GM18861 (cell line): ENCODE measurements around the gene BMP7.

Experiments
- ATAC-seq: cut with Tn5 transposase; IDR thresholded peaks from one replicate; pipeline ENCODE4 v1.9.1; 2021; ENCODE audit not compliant: unreplicated experiment

The BMP7 gene

DNA sequence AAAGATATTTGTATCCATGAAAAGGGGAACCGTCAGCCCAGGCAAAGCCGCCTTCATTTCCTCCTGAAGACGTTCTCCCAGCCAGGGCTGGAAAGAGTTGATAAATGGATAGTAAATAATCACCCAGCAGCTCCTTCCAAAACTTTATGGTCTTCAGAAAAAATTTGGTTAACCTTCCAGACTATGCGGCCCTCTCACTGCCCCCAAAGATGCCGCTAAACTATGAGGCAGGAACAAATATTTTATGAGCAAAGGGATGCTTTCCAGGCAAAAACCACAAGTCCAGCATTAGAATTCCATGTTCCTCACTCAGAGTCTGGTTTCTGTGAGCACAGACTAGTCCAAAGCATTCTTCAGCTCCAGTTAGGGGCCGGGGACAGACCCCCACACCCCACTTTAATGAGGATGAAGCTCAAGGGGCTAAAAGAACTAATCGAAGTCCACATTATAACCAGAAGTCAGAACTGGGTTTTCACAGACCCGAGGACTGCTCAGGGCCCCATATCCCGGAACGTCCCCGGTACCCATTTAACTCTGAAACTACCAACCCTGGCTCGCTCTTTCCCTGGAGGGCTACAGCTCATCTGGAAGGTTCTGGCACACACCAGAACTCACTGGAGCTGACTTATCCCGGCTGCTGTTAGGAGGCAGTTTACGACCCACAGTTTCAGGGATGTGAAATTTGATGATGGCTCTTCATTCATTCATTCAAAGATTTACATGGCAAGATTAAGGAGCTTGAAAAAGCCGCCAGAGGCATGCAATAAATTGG, 29.4 kb downstream of the BMP7 start:
- no peak for ATAC-seq

DNA sequence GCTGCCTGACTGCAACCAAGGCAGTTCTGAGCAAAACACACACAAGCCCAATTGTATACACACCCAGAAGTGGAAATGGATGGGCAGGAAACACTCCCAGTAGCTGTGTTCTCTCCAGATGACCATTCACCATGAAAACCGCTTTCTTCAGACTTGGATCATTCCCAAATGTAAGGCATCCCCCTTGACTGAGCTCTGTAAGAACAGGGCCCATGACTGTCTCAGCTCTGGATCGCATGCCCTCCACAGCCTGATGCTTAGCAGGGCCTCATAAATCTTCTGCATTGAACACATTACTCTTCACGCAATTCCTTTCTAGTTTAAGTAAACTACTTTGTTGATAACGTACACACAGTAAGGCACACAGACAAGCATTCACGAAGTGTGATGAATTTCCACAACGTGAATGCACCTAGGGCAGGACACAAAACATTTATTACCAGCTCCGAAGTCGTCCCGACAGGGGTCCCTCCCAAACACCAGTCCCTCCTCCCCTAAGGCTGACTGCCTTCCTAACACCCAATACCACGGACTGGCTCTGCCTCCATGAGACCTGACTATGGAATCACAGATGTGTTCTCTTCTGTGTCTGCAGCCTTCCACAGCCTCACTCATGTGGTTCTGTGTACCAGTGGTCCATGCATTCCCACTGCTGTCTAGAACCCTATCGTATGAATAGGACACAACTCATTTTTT, 31.7 kb downstream of the BMP7 start:
- ATAC-seq, result no peak

DNA sequence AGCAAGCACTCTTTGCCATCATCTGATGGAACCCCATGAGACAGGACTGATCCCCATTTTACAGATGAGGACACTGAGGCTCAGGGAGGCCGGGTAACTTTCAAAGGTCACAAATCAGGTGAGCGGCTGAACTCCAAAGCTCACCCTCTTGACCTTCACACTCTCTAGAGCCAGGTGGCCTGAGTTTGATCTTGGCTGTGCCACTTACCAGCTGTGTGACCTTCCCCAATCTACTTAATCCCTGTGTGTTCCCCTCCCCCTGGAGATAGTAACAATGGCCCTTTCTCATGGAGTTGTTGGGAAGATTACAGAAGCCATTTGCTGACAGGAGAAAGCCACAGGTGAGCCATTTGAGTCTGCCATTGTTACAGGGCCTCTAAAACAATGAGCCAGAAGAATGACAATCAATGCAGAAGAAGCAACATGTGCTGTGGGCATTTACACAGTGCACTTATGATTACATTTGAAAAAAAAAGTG, 34.5 kb downstream of the BMP7 start:
- no peak for ATAC-seq

DNA sequence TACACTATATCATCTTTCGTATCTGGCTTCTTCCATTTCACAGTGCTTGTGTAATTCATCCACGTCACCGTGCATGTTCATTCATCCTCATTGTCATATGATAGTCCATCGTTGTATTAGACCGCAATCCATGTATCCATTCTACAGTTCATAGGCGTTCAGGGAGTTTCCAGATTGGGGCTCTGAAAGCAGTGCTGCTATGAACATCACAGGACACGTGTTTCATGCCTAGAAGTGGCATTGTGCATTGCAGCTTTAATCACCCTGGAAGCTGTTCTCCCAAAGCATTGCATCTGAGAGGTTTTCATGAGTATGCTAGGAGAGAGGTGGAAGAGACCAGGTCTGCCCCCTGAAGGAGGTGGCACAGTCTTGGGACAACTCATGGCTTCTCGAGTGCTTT, 35.3 kb downstream of the BMP7 start:
- ATAC-seq, result no peak

DNA sequence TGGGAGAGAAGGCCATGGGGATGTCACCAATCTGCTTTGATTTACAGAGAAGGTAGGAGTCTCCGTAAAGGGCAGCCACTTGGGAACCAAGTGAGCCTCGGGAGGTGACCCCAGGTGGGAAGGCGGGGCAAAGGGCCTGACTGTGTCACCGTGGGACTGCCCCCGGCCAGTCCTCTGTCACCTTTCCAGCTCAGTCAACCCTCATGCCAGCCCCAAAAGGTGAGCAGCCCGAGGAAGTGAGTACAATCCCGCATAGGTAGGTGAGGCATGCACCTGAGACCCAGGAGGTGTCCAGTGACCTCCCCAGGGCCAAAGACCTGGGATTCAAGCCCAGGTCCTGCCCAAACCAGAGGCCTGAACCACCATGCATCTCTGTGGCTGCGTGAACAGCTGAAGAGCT, 36.2 kb downstream of the BMP7 start:
- ATAC-seq, result no peak

DNA sequence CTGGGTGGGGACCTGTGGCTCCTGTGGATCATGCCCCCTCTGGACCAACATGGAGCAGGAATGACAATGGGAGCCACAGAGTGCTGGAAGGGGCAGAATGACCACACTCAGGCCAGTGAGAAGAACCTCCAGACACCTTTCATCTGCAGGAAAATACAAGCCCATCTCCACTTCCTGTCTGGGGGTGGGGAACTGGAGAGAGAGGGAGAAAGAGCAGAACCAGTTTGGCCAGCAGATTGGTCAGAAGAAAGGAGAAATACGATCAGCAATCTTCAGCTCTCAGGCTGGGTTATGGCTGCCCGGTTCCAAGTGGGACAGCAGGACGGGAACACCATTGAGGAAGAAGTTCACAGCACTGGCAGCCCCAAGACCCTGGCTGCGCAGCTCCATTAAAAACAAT, 37.0 kb downstream of the BMP7 start:
- ATAC-seq, result no peak

DNA sequence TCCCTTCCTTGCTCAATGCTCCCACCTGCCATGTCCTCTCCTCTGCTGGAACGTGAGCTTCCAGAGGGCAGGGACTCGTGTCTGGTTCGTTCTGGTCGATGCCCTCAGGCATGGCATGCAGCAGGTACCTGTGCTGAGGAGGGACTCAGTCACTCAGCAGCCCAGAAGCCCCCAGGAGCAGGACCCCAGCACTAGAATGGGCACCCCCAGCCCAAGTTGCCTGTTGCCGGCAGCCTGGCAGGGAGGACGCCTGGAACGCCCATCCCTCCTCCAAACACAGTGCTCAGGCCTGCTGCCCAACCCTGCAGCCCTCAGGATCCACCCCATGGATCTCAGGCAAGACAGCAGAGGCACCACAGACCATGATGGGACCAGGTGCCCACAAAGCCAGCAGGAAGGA, 40.6 kb downstream of the BMP7 start:
- no peak for ATAC-seq

DNA sequence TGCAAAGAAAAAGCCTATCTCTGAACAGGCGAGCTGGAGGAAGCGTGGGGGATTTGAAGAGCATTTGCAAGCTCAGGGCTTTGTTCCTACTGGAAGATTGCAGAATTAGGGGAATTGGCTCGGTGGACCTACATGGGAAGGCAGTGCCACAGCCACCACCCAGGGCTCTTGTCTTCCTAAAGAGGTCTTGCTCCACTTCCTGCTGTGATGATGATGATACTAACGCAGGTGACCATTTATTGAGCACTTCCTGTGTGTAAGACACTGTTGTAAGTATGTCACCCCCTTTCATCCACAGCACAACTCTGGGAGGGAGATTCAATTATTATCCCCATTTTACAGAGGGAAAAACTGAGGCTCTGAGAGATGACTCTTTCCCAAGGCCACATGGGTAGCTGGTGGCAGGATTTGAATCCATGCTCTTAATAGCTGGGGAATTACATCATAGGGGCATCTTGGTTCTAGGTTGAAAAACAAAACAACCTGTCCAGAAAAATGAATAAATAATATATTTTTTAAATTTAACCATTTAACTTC, 41.2 kb downstream of the BMP7 start:
- no peak for ATAC-seq

DNA sequence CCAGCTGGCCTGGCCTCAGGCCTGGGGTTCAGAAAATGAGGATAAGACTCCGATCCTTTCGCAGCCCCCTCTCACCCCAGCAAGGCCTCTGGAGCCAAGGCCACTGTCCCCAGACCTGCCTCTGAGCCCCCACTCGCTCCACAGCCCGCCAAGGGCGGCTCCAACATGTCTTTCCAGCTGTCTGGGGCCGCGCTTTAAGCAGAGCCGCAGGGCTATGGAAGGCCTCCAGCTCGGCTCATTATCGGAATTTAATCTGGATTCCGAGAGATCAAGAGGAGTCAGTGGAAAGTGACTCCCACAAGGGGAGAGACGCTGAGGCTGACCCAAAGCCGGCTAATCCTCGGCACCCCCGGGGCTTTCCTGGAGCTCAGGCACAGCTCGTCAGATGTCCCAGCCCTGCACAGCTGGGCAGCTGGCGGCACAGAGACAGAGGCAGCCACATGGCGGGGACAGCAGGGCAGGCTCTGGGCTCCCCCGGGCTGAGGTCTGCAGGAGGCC, 41.8 kb downstream of the BMP7 start:
- ATAC-seq, result no peak

DNA sequence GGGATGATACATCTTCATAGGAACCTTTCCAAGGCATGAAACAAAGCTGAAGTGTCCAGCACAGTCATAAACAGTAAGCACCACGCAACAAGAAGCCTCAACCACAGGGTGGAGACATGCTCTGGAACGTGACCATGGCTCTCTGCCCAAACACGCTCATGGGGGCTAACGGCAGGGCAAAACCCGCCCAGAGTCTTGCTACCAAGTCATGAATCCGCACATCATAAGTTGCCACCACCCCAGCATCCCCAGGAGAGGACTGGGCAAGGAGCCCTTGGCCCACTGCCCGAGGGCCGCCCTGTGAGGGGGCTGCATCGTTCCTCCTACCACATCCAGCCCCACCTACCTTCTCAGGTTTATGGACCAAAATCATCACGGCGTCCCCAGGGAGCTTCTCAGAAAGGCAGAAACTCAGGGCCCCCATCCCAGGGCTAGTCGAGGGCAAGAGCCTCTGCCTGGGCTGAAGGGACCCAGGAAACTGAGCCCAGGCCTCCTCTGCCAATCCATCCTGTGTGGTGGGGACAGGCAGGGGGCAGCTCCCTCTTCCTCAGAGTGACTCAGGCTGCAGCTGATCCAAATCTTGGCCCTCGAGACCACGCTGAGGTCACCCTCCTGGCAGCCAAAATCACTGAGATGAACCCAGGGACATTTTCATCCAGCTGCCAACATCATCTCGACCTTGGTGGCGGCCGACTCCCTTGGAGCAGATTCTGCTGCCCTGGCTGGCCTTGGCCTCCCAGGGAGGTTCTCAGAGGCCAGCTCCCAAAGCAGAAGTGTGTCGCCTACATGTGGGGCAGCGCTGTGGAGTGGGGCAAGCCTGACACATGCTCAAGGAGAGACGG, 42.6 kb downstream of the BMP7 start:
- ATAC-seq, result no peak

DNA sequence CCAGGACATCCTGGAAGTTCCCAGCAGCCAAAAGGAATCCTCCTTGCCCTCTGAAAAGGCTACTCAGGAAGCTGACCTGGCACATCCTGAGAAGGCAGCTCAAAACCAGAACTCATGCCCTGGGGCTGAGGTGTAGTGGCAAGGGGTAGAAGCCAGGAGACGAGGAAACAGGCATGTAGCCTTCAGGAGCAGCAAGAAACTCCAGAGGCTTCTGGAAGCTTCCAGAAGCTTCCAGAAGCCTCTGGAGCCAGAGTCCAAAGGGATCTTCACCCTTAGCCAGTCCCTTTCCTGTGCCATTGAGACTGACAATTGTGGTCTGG, 43.9 kb downstream of the BMP7 start:
- ATAC-seq, result no peak

DNA sequence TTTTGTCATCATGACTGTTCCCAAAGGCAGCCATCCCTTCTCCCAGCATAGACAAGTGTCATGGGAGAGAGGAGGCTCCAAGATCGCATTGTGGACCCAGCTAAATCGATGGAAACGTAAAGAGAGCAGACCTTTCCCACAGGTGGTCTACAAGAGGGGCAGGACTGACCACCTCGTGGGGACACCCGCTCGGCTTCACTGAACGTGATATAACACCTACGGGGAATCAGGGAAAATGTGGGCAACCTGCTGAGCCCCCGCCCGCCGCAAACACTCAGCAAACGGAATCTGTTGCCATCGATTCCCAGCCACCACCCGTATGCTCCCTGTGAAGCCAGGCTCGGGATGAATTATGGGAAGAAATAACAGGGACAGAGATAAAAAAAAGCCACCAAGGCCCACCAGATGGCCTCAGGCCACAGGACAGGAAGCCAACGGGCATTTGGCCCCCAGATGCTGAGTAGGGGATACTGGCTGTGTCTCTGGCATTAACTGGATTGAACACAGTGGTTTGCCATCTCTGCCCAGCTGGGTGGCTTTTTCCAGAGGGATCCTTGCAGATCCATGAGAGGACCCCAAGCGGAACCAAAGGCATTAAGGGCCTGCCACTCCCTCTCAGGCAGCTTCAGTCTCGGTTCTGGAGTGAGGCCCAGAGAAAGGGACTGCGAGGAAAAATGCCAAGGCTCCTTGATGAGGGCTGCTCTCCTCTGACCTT, 44.4 kb downstream of the BMP7 start:
- no peak for ATAC-seq

DNA sequence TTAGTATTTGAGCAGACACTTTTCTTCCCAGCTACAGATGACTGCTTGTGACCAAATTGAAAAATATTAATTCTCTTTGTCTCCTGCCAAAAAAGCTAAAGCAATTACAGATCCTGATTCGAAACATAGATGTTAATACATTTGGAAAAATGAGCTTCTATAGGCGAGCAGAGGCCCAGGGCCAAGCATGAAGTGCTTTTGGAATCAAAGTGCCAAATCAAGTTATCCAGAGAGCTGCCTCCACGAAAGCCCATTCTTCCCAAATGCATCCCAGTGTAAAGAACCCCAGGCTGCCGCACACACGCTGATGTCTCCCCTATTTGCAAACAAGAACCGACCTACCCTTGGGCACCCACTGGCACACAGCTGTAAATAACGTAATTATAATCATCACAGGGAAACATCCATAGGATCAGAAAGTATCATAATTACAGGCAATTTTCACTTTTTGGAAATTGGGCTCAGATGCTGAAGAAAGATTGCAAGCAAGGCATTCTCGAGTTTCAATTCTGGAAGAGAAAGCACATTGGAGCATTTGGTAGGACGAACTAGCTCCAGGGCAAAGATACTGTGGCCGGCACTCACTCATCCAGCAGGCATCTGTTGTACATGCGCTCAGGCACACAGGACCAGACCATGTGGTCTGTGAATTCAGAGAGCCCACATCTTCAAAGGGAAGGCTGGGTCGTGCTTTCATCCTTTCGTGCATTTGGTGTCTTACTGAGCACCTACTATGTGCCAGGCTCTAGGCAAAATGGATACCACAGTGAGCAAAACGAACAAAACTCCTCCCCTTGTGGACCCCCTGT, 45.9 kb downstream of the BMP7 start:
- no peak for ATAC-seq

DNA sequence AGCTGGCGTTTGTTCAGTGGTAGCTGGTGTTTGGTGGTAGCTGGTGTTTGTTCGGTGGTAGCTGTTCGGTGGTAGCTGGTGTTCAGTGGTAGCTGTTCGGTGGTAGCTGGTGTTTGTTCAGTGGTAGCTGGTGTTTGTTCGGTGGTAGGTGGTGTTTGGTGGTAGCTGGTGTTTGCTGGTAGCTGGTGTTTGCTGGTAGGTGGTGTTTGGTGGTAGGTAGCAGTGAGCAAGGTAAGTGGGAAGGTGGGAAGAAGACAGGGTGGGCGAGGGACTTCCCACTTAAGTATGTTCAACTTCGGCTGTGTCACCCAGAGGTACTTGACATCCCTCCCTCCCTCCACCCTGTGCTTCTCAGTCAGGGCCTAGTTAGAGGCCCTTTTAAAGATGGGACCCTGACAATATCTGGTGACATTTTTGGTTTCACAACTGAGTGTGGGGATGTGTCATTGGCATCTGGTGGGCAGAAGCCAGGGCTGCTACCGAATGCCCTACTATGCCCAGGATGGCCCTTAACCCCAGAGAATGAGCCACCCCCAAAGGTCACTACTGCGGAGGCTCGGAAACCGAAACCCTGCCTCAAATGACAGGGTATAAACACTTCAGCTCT, 47.3 kb downstream of the BMP7 start:
- ATAC-seq, result no peak

DNA sequence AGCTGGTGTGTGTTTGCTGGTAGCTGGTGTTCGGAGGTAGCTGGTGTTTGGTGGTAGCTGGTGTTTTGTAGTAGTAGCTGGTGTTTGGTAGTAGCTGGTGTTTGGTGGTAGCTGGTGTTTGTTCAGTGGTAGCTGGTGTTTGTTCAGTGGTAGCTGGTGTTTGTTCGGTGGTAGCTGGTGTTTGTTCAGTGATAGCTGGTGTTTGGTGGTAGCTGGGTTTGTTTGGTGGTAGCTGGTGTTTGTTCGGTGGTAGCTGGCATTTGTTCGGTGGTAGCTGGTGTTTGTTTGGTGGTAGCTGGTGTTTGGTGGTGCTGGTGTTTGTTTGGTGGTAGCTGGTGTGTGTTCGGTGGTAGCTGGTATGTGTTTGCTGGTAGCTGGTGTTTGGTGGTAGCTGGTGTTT, 48.0 kb downstream of the BMP7 start:
- no peak for ATAC-seq

DNA sequence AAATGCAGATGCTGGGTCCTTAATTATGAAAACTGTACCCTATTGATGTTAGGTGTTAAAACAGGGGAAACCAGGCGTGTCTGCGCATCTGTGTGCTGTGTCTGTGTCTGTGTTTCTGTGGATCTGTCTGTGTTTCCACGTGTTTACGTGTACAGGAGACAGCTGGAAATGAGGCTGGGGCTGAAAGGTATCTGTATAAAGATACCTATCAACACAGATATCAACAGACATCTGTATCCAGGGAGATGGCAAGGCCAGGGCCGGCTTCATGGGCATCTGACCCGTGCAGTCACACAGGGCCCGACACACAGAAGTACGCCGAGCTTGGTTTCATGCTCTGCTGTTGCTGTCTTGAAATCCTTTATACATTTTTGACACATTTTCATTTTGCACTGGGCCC, 48.6 kb downstream of the BMP7 start:
- no peak for ATAC-seq

DNA sequence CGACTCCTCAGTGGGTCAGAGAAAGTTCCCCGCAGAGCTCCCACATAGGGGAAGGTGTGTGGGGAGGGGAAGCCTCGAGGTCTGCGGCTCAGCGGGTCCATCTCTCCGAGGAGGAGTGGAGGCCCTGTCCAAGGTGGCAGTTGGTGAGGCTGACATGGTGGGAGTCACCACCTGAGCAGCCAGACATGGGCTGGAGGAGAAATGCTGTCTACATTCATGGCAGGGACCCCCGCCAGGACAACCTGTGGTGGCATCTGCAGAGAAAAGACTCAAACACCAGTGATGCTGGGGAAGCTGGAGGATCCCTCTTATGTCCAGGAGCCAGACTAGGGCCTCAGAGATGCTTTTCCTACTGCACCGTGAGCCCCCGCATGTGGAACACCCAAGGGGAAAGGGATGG, 49.8 kb downstream of the BMP7 start:
- ATAC-seq, result no peak

DNA sequence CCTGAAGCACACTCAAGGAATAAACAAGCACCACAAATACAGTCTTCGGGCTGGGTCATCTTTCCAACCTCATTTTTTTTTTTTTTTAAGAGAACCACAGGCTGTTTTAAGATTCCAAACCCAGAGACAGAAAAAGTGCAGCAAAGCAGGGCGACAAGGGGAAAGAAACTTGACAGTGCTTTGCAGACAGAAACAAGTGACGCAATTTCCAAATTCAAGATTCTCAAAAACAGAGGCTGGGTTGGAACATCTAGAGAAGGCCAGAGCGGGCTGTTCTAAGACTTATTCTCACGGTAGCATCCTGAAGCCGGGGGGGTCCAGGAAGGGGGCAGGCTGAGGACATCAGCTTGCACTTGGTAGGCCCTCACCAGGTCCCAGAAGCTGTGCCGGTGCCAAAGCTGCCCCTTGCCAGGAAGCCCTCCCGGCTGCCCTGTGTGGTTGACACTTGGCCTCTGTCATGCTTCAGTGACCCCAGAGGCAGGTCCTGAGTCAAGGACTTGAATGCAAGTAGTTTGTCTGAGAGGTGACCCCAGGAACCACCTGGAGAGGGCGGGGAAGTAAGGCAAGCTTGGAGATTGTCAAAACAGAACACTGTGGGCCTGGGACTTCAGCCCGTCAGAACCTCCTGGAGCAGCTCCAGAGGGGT, 50.5 kb downstream of the BMP7 start:
- no peak for ATAC-seq

DNA sequence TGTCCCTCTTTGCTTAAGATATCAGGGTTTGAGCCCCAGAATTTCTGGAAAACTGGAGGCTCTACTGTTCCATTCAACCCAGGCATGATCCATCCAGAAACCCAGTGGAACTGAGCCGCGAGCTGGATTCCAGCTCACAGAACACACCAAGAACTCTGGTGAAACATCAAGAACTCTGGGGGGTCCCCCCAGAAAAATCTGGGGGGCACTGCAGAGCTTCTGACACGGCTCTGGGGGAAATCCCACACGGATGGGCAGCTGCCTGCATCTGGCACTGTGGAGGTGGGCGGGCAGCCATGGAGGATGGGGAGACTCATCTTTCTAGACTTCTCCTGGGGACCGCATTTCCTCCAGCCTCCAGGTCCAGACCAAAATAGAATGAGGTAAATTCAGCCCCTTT, 51.0 kb downstream of the BMP7 start:
- no peak for ATAC-seq
